ENCODE results near the gene MVD. TPM values are rescaled to one million over a fixed set of nuclear protein-coding genes. Genes with fewer than 3 reads are reported as not detected.

Gene MVD
- total and polyA plus RNA-seq, 10 donors = 24.1 to 74.9 (median 37.1) TPM

GRCh38 chr16:88643644-88643932 is 19.3 kb downstream of the MVD start:
- Histone ChIP-seq H3K27ac (no peak overlapping the region), H3K36me3 (peaks cover 0 to 67% (median 42%) of the 10 kb centered on the region in 6 donors), H3K27me3 (replicated peaks in 1 of 7) (peaks cover 0 to 26% (median 24%) of the 10 kb centered on the region in 7 donors), H3K4me1 (peaks cover 10 to 97% (median 61%) of the 10 kb centered on the region in 6 donors), H3K4me3 (no peak overlapping the region), H3K9me3 (no peaks in the 10 kb centered on the region)
- WGBS, 5 donors = 74 to 89% (median 87%) methylated on average over 3 to 9 of the region's 9 CpGs; no CpG with 5 or more reads in 1 of the 5 donors
- TF ChIP-seq, protein P1, sequence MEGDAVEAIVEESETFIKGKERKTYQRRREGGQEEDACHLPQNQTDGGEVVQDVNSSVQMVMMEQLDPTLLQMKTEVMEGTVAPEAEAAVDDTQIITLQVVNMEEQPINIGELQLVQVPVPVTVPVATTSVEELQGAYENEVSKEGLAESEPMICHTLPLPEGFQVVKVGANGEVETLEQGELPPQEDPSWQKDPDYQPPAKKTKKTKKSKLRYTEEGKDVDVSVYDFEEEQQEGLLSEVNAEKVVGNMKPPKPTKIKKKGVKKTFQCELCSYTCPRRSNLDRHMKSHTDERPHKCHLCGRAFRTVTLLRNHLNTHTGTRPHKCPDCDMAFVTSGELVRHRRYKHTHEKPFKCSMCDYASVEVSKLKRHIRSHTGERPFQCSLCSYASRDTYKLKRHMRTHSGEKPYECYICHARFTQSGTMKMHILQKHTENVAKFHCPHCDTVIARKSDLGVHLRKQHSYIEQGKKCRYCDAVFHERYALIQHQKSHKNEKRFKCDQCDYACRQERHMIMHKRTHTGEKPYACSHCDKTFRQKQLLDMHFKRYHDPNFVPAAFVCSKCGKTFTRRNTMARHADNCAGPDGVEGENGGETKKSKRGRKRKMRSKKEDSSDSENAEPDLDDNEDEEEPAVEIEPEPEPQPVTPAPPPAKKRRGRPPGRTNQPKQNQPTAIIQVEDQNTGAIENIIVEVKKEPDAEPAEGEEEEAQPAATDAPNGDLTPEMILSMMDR (IDR thresholded peaks at IDR 0.05 in 8 of 11, conservative IDR thresholded peaks at IDR 0.05 in 3 of 11) = no peak
- no peak for TF ChIP-seq POLR2AphosphoS5 (IDR thresholded peaks at IDR 0.05)
- no peak for TF ChIP-seq POLR2A (IDR thresholded peaks at IDR 0.05)
- DNase-seq = no peak
- intact Hi-C loops (cut with DNase I; ENCODE audit: low total_unique reads) = no loop called here

GRCh38 chr16:88642881-88643643 is 19.8 kb downstream of the MVD start:
- TF ChIP-seq, protein P1 (IDR thresholded peaks at IDR 0.05 in 8 of 11, conservative IDR thresholded peaks at IDR 0.05 in 3 of 11) = no peak
- no peak for TF ChIP-seq POLR2A (IDR thresholded peaks at IDR 0.05)
- TF ChIP-seq POLR2AphosphoS5 (IDR thresholded peaks at IDR 0.05) = peak; percentile 51 to 73 (median 52)
- intact Hi-C loops (cut with DNase I; ENCODE audit: low total_unique reads) = no loop called here
- Histone ChIP-seq H3K4me3 (no peak overlapping the region), H3K36me3 (peaks cover 0 to 62% (median 41%) of the 10 kb centered on the region in 6 donors), H3K27me3 (replicated peaks in 1 of 7) (peaks cover 0 to 31% (median 29%) of the 10 kb centered on the region in 7 donors), H3K9me3 (no peaks in the 10 kb centered on the region), H3K4me1 (peaks cover 8 to 97% (median 61%) of the 10 kb centered on the region in 6 donors), H3K27ac (no peak overlapping the region)
- DNase-seq = peak; percentile 82
- WGBS, 5 donors = 86 to 91% (median 88%) methylated on average over 29 to 58 of the region's 58 CpGs

DNA sequence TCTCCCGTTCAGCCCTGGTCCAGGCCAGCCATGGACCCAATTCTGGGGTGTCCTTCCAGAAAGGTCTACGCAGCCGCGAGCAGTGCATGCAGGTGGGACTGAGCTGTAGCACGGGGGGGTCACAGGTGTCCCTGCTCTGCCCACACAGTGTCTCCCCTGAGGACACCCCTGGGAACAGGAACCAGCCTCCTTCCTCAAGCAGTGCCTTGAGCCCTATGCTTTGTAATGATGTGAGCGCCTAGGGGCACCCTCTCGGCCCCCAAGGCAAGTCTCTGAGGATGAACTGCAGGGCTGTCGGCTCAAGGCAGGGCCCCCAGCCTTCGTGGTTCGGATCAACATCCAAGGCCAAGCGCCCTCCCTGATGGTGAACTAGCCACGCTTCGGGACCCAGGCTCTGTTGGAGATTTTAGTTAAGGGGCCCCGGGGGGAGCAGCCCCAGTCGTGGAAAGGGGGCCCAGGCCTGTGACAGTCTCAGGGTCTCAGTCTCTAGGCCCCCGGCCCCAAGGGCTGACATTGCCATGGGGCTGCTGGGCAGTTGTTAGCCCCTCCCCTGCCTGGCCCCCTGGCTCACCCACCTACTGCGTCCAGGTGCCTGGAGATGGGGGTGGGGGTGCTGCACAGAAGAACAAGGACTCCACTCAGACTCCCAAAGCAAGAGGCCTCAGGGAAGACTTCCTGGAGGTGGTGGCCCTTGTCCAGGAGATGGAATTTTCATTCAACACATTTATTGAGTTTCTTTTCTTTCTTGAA is 22.2 kb downstream of the MVD start:
- intact Hi-C loops (cut with DNase I; ENCODE audit: low total_unique reads) = no loop called here
- Histone ChIP-seq H3K4me1 (peaks cover 0 to 96% (median 48%) of the 10 kb centered on the region in 6 donors), H3K36me3 (peaks cover 0 to 38% (median 30%) of the 10 kb centered on the region in 6 donors), H3K27me3 (replicated peaks in 1 of 7) (peaks cover 0 to 48% (median 35%) of the 10 kb centered on the region in 7 donors), H3K4me3 (no peak overlapping the region), H3K9me3 (no peaks in the 10 kb centered on the region), H3K27ac (peak overlapping the region in 2 of 8 donors; percentile 10 to 17)
- TF ChIP-seq POLR2AphosphoS5 (IDR thresholded peaks at IDR 0.05) (peak; percentile 73 to 83 (median 76)), POLR2A (IDR thresholded peaks at IDR 0.05) (no peak)
- peak; percentile 81 for DNase-seq
- 50 to 54% (median 52%) methylated on average over 12 to 17 of the region's 17 CpGs for WGBS, 5 donors

- Histone ChIP-seq H3K4me3 (peak overlapping the region in 1 of 8 donors; percentile 30), H3K36me3 (peaks cover 0 to 32% (median 24%) of the 10 kb centered on the region in 6 donors), H3K27me3 (replicated peaks in 1 of 7) (peaks cover 0 to 48% (median 35%) of the 10 kb centered on the region in 7 donors), H3K27ac (peak overlapping the region in 1 of 8 donors; percentile 17), H3K9me3 (no peaks in the 10 kb centered on the region), H3K4me1 (peaks cover 0 to 96% (median 54%) of the 10 kb centered on the region in 6 donors)
- intact Hi-C loops (cut with DNase I; ENCODE audit: low total_unique reads) = no loop called here
- TF ChIP-seq, protein P1 (IDR thresholded peaks at IDR 0.05 in 8 of 11, conservative IDR thresholded peaks at IDR 0.05 in 3 of 11) = no peak
- no peak for TF ChIP-seq POLR2AphosphoS5 (IDR thresholded peaks at IDR 0.05)
- TF ChIP-seq POLR2A (IDR thresholded peaks at IDR 0.05) = no peak
- 40 to 58% (median 47%) methylated on average over 13 of the region's 13 CpGs for WGBS, 5 donors
- DNase-seq = no peak
Measured at GRCh38 chr16:88640039-88640495, 22.8 kb downstream of the MVD start.

All from spleen (tissue), 11 donors.